ENCODE results near the gene VPS4A. TPM values are rescaled to one million over a fixed set of nuclear protein-coding genes. Genes with fewer than 3 reads are reported as not detected.

Gene VPS4A
- total and polyA plus RNA-seq, 2 of the 4 experiments (the other 2 are of a cell fraction) = 23.3 to 25.2 TPM

DNA sequence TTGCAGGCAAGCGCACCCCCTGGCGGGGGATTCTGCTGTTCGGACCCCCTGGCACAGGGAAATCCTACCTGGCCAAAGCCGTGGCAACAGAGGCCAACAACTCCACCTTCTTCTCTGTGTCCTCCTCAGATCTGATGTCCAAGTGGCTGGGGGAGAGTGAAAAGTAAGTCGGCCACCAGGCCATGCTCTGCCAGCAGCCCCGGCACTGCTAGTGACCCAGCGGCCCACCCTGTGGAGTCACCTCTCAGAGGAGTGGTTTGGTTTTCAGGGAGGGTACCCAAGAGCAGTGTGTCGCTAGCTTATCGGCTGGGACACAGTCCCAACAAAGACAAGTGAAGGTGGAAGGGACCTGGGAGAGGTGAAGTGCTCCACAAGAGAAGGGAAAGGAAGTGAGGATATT is 8.2 kb downstream of the VPS4A start:
- H3K18ac ChIP-seq (ENCODE audit: low read depth, low read length) = no peak overlapping the region
- dilution Hi-C loops (cut with HindIII; ENCODE audit: low sequenced_read_pairs, unreplicated experiment) = no loop called here
- no peak overlapping the region for H3K14ac ChIP-seq (replicated peaks; ENCODE audit: low read depth, low read length)
- H3K4me3 ChIP-seq (ENCODE audit: insufficient read depth, low read depth, low read length) = no peak overlapping the region
- H3K4me2 ChIP-seq (ENCODE audit: low read depth, low read length) = no peak overlapping the region
- ATAC-seq (ENCODE audit: low read depth) (no peak), DNase-seq (no peak)
- H3K36me3 ChIP-seq (ENCODE audit: control insufficient read depth, insufficient read depth, low read length) = peaks cover 85% of the 10 kb centered on the region
- no peak overlapping the region for H4K5ac ChIP-seq (ENCODE audit: low read depth, low read length)
- ChIA-PET CTCF (no interaction called here), POLR2A (ENCODE audit: unreplicated experiment) (no interaction called here)
- no TSS peak for BruUV-seq (replicated peaks)
- H3K56ac ChIP-seq (ENCODE audit: extremely low read depth, insufficient read depth, low read length) = no peak overlapping the region
- no peak overlapping the region for H2AK5ac ChIP-seq (ENCODE audit: low read depth, low read length)
- no peak overlapping the region for H4K91ac ChIP-seq (ENCODE audit: insufficient read depth, low read depth, low read length)
- peaks cover 43% of the 10 kb centered on the region for H4K20me1 ChIP-seq (ENCODE audit: insufficient read depth, low read length)
- no peak overlapping the region for H3K23ac ChIP-seq (ENCODE audit: low read depth, low read length)
- no peaks in the 10 kb centered on the region for H3K27me3 ChIP-seq (ENCODE audit: control insufficient read depth, insufficient read depth, low read length)
- H2BK20ac ChIP-seq (ENCODE audit: low read depth, low read length) = no peak overlapping the region
- no peak overlapping the region for H2BK15ac ChIP-seq (ENCODE audit: low read depth, low read length)
- no peak overlapping the region for H2AK9ac ChIP-seq (replicated peaks; ENCODE audit: low read depth, low read length, poor library complexity)
- H3K4me1 ChIP-seq (ENCODE audit: control insufficient read depth, insufficient read depth, low read length) = no peaks in the 10 kb centered on the region
- no peak overlapping the region for H2BK120ac ChIP-seq (ENCODE audit: low read depth, low read length)
- H3K9me1 ChIP-seq (ENCODE audit: insufficient read depth, low read length) = peaks cover 3% of the 10 kb centered on the region; the same call in 1 of the 2 replicates
- no peak overlapping the region for H3K4ac ChIP-seq (ENCODE audit: low read depth, low read length)
- H4K8ac ChIP-seq (ENCODE audit: low read depth in 2 of 2, low read length in 2 of 2) = no peak overlapping the region
- WGBS, 2 experiments (ENCODE audit: extremely low coverage in 2 of 2, insufficient read length in 1 of 2) = 100% methylated on average over 1 of the region's 9 CpGs; no CpG with 5 or more reads in 1 of the 2 experiments
- H2AFZ ChIP-seq (replicated peaks; ENCODE audit: low read length, poor library complexity) = peak overlapping the region; percentile 32
- intact Hi-C loops (cut with micrococcal nuclease) = no loop called here
- no peak overlapping the region for H2BK5ac ChIP-seq (ENCODE audit: low read depth, low read length, poor library complexity, severe bottlenecking)
- in situ Hi-C loops (cut with MboI; ENCODE audit: low sequenced_read_pairs) = no loop called here
- H3K27ac ChIP-seq (ENCODE audit: insufficient read depth, low read length) = no peak overlapping the region
- H3K9ac ChIP-seq (ENCODE audit: low read depth, low read length) = no peak overlapping the region
- H3K79me1 ChIP-seq (ENCODE audit: low read depth in 1 of 2, low read length in 2 of 2) = peaks cover 41 to 84% of the 10 kb centered on the region in 2 experiments
- H3K9me3 ChIP-seq (ENCODE audit: control insufficient read depth, insufficient read depth, low read length) = no peaks in the 10 kb centered on the region
- TF ChIP-seq MAZ (IDR thresholded peaks at IDR 0.05; ENCODE audit: borderline replicate concordance, low read depth, low read length) (no peak), SMC3 (IDR thresholded peaks at IDR 0.05; ENCODE audit: low read depth, low read length) (no peak), POLR2A (IDR thresholded peaks at IDR 0.05; ENCODE audit: low read depth, low read length) (no peak), RFX5 (IDR thresholded peaks at IDR 0.05; ENCODE audit: low read depth, low read length) (no peak), RAD21 (IDR thresholded peaks at IDR 0.05; ENCODE audit: low read length) (no peak), MXI1 (IDR thresholded peaks at IDR 0.05; ENCODE audit: borderline replicate concordance, low read depth, low read length) (no peak), FOS (IDR thresholded peaks at IDR 0.05; ENCODE audit: low read depth, low read length) (no peak), CHD1 (IDR thresholded peaks at IDR 0.05; ENCODE audit: low read depth, low read length) (no peak), ELK1 (IDR thresholded peaks at IDR 0.05; ENCODE audit: borderline replicate concordance, low read depth, low read length) (no peak), MAFK (IDR thresholded peaks at IDR 0.05; ENCODE audit: low read depth, low read length) (no peak), NFE2L2 (IDR thresholded peaks at IDR 0.05; ENCODE audit: low read depth, low read length) (no peak), BHLHE40 (IDR thresholded peaks at IDR 0.05; ENCODE audit: low read depth, low read length) (no peak), RCOR1 (IDR thresholded peaks at IDR 0.05; ENCODE audit: insufficient replicate concordance, low read length) (no peak)
- TF ChIP-seq, protein P1, sequence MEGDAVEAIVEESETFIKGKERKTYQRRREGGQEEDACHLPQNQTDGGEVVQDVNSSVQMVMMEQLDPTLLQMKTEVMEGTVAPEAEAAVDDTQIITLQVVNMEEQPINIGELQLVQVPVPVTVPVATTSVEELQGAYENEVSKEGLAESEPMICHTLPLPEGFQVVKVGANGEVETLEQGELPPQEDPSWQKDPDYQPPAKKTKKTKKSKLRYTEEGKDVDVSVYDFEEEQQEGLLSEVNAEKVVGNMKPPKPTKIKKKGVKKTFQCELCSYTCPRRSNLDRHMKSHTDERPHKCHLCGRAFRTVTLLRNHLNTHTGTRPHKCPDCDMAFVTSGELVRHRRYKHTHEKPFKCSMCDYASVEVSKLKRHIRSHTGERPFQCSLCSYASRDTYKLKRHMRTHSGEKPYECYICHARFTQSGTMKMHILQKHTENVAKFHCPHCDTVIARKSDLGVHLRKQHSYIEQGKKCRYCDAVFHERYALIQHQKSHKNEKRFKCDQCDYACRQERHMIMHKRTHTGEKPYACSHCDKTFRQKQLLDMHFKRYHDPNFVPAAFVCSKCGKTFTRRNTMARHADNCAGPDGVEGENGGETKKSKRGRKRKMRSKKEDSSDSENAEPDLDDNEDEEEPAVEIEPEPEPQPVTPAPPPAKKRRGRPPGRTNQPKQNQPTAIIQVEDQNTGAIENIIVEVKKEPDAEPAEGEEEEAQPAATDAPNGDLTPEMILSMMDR (conservative IDR thresholded peaks at IDR 0.05; ENCODE audit: low read depth, low read length) = no peak

All from IMR-90 (cell line).